Measurements from ENCODE around the gene ATP1B1.

The ATP1B1 gene

DNA sequence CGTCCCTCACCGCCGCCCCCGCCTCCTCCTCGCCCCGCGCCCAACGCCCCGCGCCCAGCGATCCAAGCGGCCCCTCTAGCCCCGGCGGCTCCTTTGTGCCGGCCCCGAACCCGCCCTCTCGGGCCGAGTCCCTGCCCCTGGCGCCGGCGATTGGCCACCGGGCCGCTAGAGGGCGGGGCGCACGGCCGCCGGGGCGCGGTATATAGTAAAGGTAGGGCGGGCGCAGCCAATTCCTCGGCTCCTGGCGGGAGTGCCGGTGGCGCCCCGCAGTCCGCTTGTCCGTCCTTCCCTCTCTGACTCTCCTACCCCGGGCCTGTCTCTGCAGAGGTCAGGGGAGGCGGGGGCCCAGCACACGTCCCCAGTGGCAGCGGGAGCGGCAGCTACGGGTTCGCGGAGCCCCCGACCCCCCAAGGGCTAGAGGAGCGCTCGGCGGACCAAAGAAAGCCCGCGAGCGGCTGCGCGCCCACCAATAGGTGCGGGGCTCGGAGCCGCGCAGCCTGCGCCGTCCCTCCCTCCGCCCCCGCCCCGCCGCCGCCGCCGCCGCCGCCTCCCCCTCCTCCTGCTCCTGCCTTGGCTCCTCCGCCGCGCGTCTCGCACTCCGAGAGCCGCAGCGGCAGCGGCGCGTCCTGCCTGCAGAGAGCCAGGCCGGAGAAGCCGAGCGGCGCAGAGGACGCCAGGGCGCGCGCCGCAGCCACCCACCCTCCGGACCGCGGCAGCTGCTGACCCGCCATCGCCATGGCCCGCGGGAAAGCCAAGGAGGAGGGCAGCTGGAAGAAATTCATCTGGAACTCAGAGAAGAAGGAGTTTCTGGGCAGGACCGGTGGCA lies at the start of gene ATP1B1:
ATP1B1 (plus strand) TSS at position 596 of the 826 bp plus-strand sequence; CDS start at position 736, 140 bp downstream.
- Histone ChIP-seq H3K36me3 (ENCODE audit: control insufficient read depth, insufficient read depth, low read length) (no peaks in the 10 kb centered on the region), H3K4me3 (replicated peaks; ENCODE audit: low read depth, low read length) (peak within 1 kb of the TSS; percentile 89), H3K27me3 (replicated peaks; ENCODE audit: control insufficient read depth, insufficient read depth, low read length) (no peaks in the 10 kb centered on the region)
- TF ChIP-seq CTCF (IDR thresholded peaks at IDR 0.05; ENCODE audit: insufficient read depth, low read length, poor library complexity, severe bottlenecking), result peak; percentile 2
- DNase-seq (ENCODE audit: extremely low read depth, insufficient read length), result peak; percentile 87

- H3K4me3 ChIP-seq (replicated peaks; ENCODE audit: low read depth, low read length), result no peak overlapping the region
- no peak for TF ChIP-seq CTCF (IDR thresholded peaks at IDR 0.05; ENCODE audit: insufficient read depth, low read length, poor library complexity, severe bottlenecking)
- H3K27me3 ChIP-seq (replicated peaks; ENCODE audit: control insufficient read depth, insufficient read depth, low read length), result no peaks in the 10 kb centered on the region
- no peaks in the 10 kb centered on the region for H3K36me3 ChIP-seq (ENCODE audit: control insufficient read depth, insufficient read depth, low read length)
- no peak for DNase-seq (ENCODE audit: extremely low read depth, insufficient read length)
Observed at GRCh38 chr1:169059421-169059820, 47.1 kb upstream of the ATP1B1 start.

- H3K27me3 ChIP-seq (replicated peaks; ENCODE audit: control insufficient read depth, insufficient read depth, low read length), result no peaks in the 10 kb centered on the region
- no peaks in the 10 kb centered on the region for H3K36me3 ChIP-seq (ENCODE audit: control insufficient read depth, insufficient read depth, low read length)
- DNase-seq (ENCODE audit: extremely low read depth, insufficient read length), result no peak
- no peak for TF ChIP-seq CTCF (IDR thresholded peaks at IDR 0.05; ENCODE audit: insufficient read depth, low read length, poor library complexity, severe bottlenecking)
- no peak overlapping the region for H3K4me3 ChIP-seq (replicated peaks; ENCODE audit: low read depth, low read length)
Observed at GRCh38 chr1:169060043-169060722, 46.3 kb upstream of the ATP1B1 start.

DNA sequence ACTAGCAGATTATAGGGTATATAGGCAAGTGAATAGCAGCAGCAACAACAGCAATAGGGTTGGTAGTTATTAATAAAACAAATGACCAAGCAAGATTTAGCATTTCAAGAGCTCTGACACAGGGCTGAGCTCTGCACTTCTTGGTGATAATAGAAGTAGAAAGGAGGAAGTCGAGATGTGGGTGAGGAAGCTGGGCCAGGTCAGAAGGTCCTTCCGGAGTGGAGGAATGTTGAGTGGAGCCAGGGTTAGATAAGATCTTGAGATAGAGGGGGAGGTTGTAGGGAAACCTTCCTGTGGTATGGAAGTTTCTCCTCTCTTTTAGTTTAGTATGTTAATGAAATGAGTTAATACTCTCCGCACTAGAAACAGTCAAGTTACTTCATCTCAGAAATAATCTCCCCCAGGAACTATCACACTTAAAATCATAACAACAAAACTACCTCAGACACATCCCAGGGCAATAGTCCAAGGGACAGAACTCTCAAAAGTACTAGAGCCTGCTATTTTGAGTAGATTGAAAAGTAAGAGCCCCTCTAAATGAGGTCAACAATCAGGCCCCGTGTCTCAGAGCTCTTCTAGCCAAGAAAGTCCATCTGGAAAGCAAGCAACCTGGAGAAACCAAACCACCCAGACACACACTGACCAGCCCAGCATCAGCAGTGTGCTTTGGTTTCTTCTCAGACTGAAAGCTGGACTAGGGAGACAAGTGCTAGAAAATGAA lies 45.4 kb upstream of the ATP1B1 start:
- Histone ChIP-seq H3K27me3 (replicated peaks; ENCODE audit: control insufficient read depth, insufficient read depth, low read length) (no peaks in the 10 kb centered on the region), H3K4me3 (replicated peaks; ENCODE audit: low read depth, low read length) (no peak overlapping the region), H3K36me3 (ENCODE audit: control insufficient read depth, insufficient read depth, low read length) (no peaks in the 10 kb centered on the region)
- no peak for DNase-seq (ENCODE audit: extremely low read depth, insufficient read length)
- TF ChIP-seq CTCF (IDR thresholded peaks at IDR 0.05; ENCODE audit: insufficient read depth, low read length, poor library complexity, severe bottlenecking), result no peak

- H3K4me3 ChIP-seq (replicated peaks; ENCODE audit: low read depth, low read length), result no peak overlapping the region
- DNase-seq (ENCODE audit: extremely low read depth, insufficient read length), result no peak
- H3K27me3 ChIP-seq (replicated peaks; ENCODE audit: control insufficient read depth, insufficient read depth, low read length), result no peaks in the 10 kb centered on the region
- TF ChIP-seq CTCF (IDR thresholded peaks at IDR 0.05; ENCODE audit: insufficient read depth, low read length, poor library complexity, severe bottlenecking), result no peak
- H3K36me3 ChIP-seq (ENCODE audit: control insufficient read depth, insufficient read depth, low read length), result no peaks in the 10 kb centered on the region
Observed at GRCh38 chr1:169062152-169062551, 44.3 kb upstream of the ATP1B1 start.
